Adipocyte (in vitro differentiated cells): ENCODE data around the gene ASPSCR1.
A peak's percentile ranks its signal among the peaks of the same experiment; 100 is the strongest.
"Not testable (repeated sequence)": the region's sequence is repeated elsewhere in the genome, so short reads cannot be mapped to it uniquely, and the experiment has no call there.

Source experiments
- DNase-seq: peaks from one replicate; pipeline ENCODE4 v3.0.0-alpha.2; 2015; ENCODE audit warnings: low read depth
- H3K27me3 ChIP-seq: replicated peaks from 2 replicates; pipeline ENCODE4 v1.7.0; 2013; ENCODE audit warnings: mild to moderate bottlenecking, low read length, moderate library complexity; ENCODE audit not compliant: control insufficient read depth, insufficient read depth
- H3K36me3 ChIP-seq: 2 replicates; pipeline ENCODE4 v1.7.0; 2013; ENCODE audit warnings: low read length, mild to moderate bottlenecking, moderate library complexity; ENCODE audit not compliant: control insufficient read depth, insufficient read depth, severe bottlenecking
- H3K4me1 ChIP-seq: 2 replicates; pipeline ENCODE4 v1.7.0; 2013; ENCODE audit warnings: mild to moderate bottlenecking, low read length, moderate library complexity; ENCODE audit not compliant: control insufficient read depth, insufficient read depth
- H3K4me3 ChIP-seq: 2 replicates; pipeline ENCODE4 v1.7.0; 2013; ENCODE audit warnings: mild to moderate bottlenecking, low read length, moderate library complexity
- H3K9ac ChIP-seq: 2 replicates; pipeline ENCODE4 v1.7.0; 2013; ENCODE audit warnings: mild to moderate bottlenecking, low read length, moderate library complexity
- H3K9me3 ChIP-seq: 2 replicates; pipeline ENCODE4 v1.7.0; 2013; ENCODE audit warnings: mild to moderate bottlenecking, low read length, moderate library complexity; ENCODE audit not compliant: control insufficient read depth

ASPSCR1 gene

DNA sequence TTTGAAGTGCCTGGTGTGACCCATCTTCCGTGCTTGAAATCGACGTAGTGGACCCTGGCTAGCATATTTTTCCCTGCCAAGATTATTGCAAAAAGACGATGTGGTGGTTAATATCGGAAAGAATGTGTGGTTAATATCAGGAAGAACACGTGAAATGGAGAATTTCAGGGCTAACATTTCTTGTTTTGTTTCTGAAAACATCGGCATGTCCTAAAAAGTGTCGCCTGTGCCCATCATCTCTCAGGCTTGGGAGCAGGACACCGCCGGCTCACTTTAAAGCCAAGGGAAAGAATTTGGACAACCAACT lies 60.4 kb downstream of the ASPSCR1 start:
- H3K36me3 ChIP-seq: no peaks in the 10 kb centered on the region
- peak overlapping the region; percentile 90 for H3K4me3 ChIP-seq
- DNase-seq: no peak
- H3K4me1 ChIP-seq: peaks cover 8% of the 10 kb centered on the region
- no peaks in the 10 kb centered on the region for H3K9me3 ChIP-seq
- no peaks in the 10 kb centered on the region for H3K27me3 ChIP-seq
- H3K9ac ChIP-seq: peak overlapping the region; percentile 9

DNA sequence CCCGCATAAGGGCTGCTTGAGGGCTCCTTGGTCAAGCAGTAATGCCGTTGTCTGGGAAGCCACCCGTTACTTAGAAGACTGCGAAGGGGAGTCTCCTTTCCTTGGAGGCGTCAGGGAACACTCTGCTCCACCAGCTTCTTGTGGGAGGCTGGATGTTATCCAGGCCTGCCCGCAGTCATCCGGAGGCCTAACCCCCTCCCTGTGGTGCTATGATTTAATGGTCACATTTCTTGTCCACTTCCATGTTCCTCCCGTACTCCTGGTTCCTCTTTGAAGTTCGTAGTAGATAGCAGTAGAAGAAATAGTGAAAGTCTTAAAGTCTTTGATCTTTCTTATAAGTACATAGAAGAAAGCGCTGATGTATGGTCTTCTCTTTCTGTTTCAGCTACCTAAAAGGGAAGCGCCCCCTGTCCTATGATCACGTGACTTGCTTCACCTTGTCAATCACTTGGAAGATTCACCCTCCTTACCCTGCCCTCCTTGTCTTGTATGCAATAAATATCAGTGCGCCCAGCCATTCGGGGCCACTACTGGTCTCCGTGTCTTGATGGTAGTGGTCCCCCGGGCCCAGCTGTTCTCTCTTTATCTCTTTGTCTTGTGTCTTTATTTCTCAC lies 61.5 kb downstream of the ASPSCR1 start:
- not testable (repeated sequence) for H3K4me3 ChIP-seq, H3K27me3 ChIP-seq, H3K4me1 ChIP-seq

DNA sequence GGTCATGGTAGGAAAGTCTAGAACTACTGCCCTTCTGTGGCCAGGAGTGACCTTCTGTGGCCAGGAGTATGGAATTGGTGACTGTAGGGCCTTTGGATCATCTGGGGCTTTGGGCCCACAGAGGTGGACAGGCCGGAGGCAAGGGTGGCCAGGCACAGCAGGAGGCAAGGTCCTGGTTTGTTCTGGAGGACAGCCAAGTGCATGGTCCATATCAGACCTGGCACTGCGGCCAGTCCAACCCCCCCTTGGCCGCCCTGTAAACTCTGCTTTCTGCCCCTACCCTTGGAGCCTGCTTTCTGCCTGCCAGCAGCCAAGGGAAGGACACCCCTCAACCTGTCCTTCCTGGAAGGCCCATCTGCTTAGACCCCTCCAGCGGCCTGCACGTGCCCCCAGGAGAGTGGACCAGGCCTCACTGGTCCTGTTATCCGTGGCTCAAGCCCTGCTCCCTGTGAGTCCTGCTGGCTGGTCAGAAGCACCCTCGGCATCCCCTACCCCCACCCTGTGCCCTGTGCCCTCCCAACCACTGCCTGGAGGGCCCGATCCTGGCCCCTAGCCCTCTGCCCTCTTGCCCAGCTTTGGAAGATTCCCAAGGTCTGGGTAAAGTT lies 62.4 kb downstream of the ASPSCR1 start:
- DNase-seq: no peak
- Histone ChIP-seq H3K27me3 (no peaks in the 10 kb centered on the region), H3K9ac (no peak overlapping the region), H3K4me3 (no peak overlapping the region), H3K9me3 (no peaks in the 10 kb centered on the region), H3K36me3 (no peaks in the 10 kb centered on the region), H3K4me1 (peaks cover 8% of the 10 kb centered on the region)

More for the DNA sequence above, 61.5 kb downstream of the ASPSCR1 start:
- not testable (repeated sequence) for DNase-seq, H3K9ac ChIP-seq, H3K36me3 ChIP-seq, H3K9me3 ChIP-seq

DNA sequence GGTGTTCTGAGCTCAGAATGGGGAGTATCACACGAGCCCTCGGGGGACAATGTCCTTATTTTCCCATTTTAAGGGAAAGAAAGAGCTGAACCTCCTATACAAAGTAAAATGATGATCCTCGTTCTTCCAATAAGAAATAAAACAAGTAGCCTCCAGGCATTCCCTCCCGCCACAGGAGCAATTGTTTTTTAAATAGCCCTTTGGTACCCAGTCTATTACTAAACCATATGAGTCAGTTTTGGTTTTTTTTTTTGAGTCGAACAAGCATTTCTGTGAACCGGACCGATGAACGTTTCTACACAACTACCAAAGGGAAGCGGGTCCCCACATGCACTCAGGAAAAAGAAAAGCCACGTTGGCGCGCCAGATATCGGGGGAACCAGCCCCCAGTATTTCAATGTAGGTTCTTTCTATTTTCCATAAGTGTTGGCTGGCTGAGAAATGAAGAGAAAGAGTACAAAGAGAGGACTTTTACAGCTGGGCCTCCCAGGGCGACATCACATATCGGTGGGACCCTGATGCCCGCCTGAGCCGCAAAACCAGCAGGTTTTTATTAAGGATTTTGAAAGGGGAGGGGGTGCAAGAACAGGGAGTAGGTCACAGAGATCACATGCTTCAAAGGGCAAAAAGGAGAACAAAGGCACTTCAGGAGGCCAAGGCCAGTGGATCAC lies 63.9 kb downstream of the ASPSCR1 start:
- H3K27me3 ChIP-seq: no peaks in the 10 kb centered on the region
- peaks cover 3% of the 10 kb centered on the region for H3K4me1 ChIP-seq
- H3K36me3 ChIP-seq: no peaks in the 10 kb centered on the region
- H3K4me3 ChIP-seq: no peak overlapping the region
- no peak overlapping the region for H3K9ac ChIP-seq
- no peak for DNase-seq
- H3K9me3 ChIP-seq: no peaks in the 10 kb centered on the region

DNA sequence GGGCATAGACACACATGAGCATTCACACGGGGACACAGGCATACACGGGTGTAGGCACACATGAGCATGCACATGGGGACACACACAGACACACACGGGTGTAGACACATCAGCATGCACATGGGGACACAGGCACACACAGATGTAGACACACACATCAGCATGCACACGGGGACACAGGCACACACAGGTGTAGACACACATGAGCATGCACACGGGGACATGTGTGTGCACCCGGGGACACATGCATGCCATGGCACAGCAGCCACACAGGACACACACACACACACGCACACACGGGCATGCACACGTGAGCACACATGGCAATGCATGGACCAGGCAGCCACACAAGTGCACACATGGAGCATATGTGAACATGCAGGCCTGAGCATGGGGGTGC lies 65.2 kb downstream of the ASPSCR1 start:
- Histone ChIP-seq H3K4me3 (no peak overlapping the region), H3K36me3 (peaks cover 12% of the 10 kb centered on the region), H3K27me3 (no peaks in the 10 kb centered on the region), H3K9ac (no peak overlapping the region), H3K9me3 (no peaks in the 10 kb centered on the region), H3K4me1 (no peaks in the 10 kb centered on the region)
- no peak for DNase-seq

DNA sequence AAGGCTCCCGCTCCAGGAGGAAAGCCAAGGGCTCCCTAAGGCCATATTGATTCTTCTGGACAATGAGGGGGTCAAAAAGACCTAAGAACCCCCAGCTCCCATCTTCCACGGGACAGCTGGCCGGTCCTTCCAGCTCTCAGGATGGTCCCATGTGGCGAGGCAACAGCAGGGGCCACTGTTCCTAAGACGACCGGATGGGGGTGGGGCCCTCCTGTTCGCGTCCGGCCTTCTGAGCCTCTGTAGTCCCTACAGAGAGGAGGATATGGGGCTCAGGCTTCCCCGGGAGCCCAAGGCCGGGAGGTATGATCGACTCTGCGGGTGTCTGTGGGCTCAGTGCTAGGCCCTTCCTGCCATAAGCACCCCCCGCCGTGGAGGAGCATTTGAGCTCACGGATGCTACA lies 66.1 kb downstream of the ASPSCR1 start:
- DNase-seq: no peak
- H3K27me3 ChIP-seq: no peaks in the 10 kb centered on the region
- no peaks in the 10 kb centered on the region for H3K9me3 ChIP-seq
- H3K9ac ChIP-seq: no peak overlapping the region
- no peak overlapping the region for H3K4me3 ChIP-seq
- peaks cover 15% of the 10 kb centered on the region for H3K36me3 ChIP-seq
- no peaks in the 10 kb centered on the region for H3K4me1 ChIP-seq

DNA sequence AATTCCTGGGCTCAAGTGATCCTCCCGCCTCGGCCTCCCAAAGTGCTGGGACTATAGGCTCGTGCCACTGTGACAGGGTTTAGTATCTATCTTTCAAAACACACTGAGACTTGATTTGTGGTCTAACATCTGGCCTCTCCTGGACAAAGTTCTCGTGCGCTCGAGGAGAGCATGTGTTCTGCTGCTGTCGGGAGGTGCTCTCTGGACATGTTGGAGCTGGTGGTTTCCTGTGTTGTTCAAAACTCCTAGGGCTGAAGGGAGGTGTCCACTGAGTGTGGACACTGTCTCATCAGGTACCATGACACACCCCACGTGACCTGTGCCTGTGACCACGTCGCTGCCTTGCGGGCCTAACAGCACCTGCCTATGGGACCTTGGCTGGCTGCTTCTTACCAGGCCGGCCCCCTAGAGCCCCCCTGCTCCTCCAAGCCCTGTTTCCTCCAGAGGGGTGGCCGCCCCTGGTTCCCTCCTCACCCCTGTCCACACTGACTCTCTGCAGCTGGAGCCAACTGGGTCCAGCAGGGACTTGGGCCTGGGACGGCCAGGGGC lies 68.6 kb downstream of the ASPSCR1 start:
- Histone ChIP-seq H3K9me3 (no peaks in the 10 kb centered on the region), H3K9ac (no peak overlapping the region), H3K4me3 (no peak overlapping the region), H3K27me3 (no peaks in the 10 kb centered on the region), H3K4me1 (peaks cover 9% of the 10 kb centered on the region), H3K36me3 (peaks cover 20% of the 10 kb centered on the region)
- DNase-seq: no peak

DNA sequence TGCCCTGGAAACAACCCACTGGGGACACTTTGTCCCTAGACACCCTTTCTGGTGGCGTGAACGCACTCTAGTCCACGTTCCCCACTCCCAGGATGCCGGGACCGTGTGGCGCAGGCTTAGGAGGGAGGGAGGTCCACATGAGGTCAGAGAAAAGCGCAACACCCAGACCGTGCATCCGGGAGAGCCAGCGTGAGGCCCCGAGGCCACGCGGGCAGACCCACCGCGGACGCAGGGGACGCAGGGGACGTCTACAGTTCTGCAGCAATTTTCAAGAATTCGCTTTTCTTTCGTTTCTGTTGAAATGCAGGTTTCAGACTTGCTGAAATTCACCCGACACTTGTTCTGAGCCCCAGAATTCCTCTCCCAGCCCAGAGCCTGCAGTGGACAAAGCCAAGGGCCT lies 69.5 kb downstream of the ASPSCR1 start:
- no peaks in the 10 kb centered on the region for H3K9me3 ChIP-seq
- no peak for DNase-seq
- no peak overlapping the region for H3K9ac ChIP-seq
- H3K4me3 ChIP-seq: no peak overlapping the region
- no peaks in the 10 kb centered on the region for H3K27me3 ChIP-seq
- H3K36me3 ChIP-seq: peaks cover 20% of the 10 kb centered on the region
- H3K4me1 ChIP-seq: peaks cover 9% of the 10 kb centered on the region

DNA sequence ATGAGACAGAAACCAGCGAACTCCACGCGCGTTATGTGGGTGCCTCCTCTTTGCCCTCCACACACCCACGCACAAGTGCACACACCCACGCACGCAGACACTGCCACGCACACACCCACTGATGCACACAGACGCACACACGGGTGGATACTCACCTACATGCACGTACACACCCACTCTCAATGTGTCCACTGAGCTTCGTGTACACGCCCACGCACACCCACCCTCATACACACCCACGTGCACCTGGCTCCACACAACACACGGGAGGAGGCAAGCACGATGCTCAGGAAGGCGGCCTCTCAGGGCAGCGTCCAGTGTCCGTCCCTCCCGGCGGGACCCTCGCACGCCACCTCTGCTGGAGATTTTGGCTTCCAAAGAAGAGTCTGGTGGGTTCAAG lies 70.0 kb downstream of the ASPSCR1 start:
- Histone ChIP-seq H3K4me1 (peaks cover 9% of the 10 kb centered on the region), H3K4me3 (no peak overlapping the region), H3K9me3 (no peaks in the 10 kb centered on the region), H3K27me3 (no peaks in the 10 kb centered on the region), H3K36me3 (peaks cover 20% of the 10 kb centered on the region), H3K9ac (no peak overlapping the region)
- no peak for DNase-seq

DNA sequence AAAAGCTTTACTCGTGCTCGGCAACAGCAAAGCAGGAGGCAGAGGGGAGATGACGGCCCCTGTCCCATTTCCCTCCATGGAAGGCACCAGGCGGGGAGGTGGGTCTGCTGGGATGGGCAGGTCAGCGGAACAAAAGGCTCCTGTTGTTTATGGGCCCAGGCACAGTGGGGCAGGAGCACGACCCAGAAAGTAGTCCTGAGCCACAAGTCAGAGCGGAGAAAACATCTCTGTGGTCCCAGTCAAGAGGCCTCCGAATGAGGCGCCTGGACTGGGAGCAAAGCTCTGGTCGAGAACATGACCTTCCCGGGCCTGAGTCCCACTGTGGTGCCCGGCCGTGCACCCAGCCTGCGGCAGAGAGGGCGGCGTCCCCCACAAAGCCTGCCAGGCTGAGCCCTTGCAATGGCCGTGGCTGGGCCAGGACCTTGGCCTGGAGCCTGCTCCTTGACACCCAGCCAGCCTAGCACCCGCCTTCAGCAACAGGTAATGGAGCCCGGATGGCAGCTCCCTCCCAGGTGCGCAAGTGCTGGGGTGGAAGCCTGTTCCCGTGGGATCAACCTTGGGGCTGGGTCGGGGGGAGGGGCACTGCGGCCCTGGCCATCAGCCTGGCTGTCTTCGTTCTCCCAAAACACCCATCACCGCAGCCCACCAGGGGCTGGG lies 70.6 kb downstream of the ASPSCR1 start:
- Histone ChIP-seq H3K9ac (no peak overlapping the region), H3K9me3 (no peaks in the 10 kb centered on the region), H3K4me1 (peaks cover 13% of the 10 kb centered on the region), H3K36me3 (peaks cover 20% of the 10 kb centered on the region), H3K27me3 (no peaks in the 10 kb centered on the region), H3K4me3 (no peak overlapping the region)
- DNase-seq: no peak

DNA sequence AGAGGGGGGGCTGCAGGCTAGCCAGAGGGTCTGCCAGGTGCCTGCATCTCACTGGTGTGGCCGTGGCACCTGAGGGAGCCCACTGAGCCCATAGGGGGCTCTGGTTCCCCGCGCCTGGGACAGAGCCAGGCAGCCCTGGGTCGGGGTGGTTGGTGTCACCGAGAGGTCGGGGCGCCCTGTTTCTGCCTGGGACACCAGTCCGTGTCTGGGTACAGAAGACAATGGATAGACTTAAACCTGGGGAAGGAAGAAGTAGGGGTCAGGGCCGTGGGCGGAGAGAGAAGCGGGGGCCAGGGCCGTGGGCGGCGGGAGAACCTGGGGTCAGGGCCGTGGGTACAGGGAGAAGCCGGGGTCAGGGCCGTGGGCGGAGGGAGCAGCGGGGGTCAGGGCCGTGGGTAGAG lies 71.1 kb downstream of the ASPSCR1 start:
- Histone ChIP-seq H3K4me3 (no peak overlapping the region), H3K27me3 (no peaks in the 10 kb centered on the region), H3K9ac (no peak overlapping the region)

More for the DNA sequence above, 71.1 kb downstream of the ASPSCR1 start:
- Histone ChIP-seq H3K36me3 (peaks cover 20% of the 10 kb centered on the region), H3K4me1 (peaks cover 18% of the 10 kb centered on the region), H3K9me3 (no peaks in the 10 kb centered on the region)
- no peak for DNase-seq
